Testis (tissue), 3 donors: ENCODE data around the gene ZNF512. TPM values are rescaled to one million over a fixed set of nuclear protein-coding genes. Genes with fewer than 3 reads are reported as not detected.
"Not testable (repeated sequence)": the region's sequence is repeated elsewhere in the genome, so short reads cannot be mapped to it uniquely, and the experiment has no call there.

Experiments
- DNase-seq: peaks from one replicate; pipeline ENCODE4 v3.0.0-alpha.2; 2019
- H3K27ac ChIP-seq, 2 donors: fragments of 200-600 bp; sonication (generic); one replicate each; pipeline ENCODE4 v1.5.1; 2019
- H3K27me3 ChIP-seq: fragments of 200-600 bp; sonication (generic); one replicate; pipeline ENCODE4 v1.5.1; 2019
- H3K36me3 ChIP-seq: fragments of 200-600 bp; sonication (generic); one replicate; pipeline ENCODE4 v1.5.1; 2017; ENCODE audit warnings: low read depth; ENCODE audit errors: missing control alignments
- H3K4me1 ChIP-seq: fragments of 200-600 bp; sonication (generic); one replicate; pipeline ENCODE4 v1.5.1; 2019
- H3K4me3 ChIP-seq, 2 donors: fragments of 200-600 bp; sonication (generic); one replicate each; pipeline ENCODE4 v1.5.1; 2017 to 2019
- H3K9me3 ChIP-seq: fragments of 200-600 bp; sonication (generic); one replicate; pipeline ENCODE4 v1.5.1; 2017
- CTCF ChIP-seq, 3 experiments: fragments of 450-650 bp in 2 of 3; fragments of 200-600 bp in 1 of 3; sonication (generic) in 1 of 3; IDR thresholded peaks; one replicate each; pipeline ENCODE4 v1.5.1; 2016 to 2019; ENCODE audit warnings: antibody characterized with exemption in 3 of 3, mild to moderate bottlenecking in 2 of 3, moderate library complexity in 1 of 3
- POLR2A ChIP-seq: fragments of 450-650 bp; IDR thresholded peaks from one replicate; pipeline ENCODE4 v1.6.1; 2017; ENCODE audit warnings: antibody characterized with exemption, mild to moderate bottlenecking, moderate library complexity
- WGBS, 2 donors: methylation state at CpG; one replicate each; pipeline ENCODE4 v1.1.5; 2018; 5-methylcytosine and 5-hydroxymethylcytosine counted together
- intact Hi-C: fragments of 100-400 bp; cut with DNase I; formaldehyde crosslinking; loops from one replicate; pipeline ENCODE4 v1.15.1; 2023; ENCODE audit warnings: low total_unique reads
- polyA plus RNA-seq: library from polyadenylated mRNA; stranded (reverse); fragments of 350-450 nt; fragmentation: Illumina TruSeq; extraction: RNeasy Lipid Tissue Mini Kit (QIAGEN cat#74804); gene quantifications from one replicate; pipeline ENCODE4 v1.2.3, GENCODE V29; 2014; ENCODE audit warnings: low read depth, low replicate concordance; ENCODE audit not compliant: insufficient read depth
- total RNA-seq, 2 donors: library from RNA; depleted of rRNA; stranded (reverse); fragments of >200 nt; gene quantifications; one replicate each; pipeline ENCODE4 v1.2.3, GENCODE V29; 2016

Gene ZNF512
- total and polyA plus RNA-seq, 3 donors from 2014 or later, result 33.6 to 64.9 (median 60.6) TPM

DNA sequence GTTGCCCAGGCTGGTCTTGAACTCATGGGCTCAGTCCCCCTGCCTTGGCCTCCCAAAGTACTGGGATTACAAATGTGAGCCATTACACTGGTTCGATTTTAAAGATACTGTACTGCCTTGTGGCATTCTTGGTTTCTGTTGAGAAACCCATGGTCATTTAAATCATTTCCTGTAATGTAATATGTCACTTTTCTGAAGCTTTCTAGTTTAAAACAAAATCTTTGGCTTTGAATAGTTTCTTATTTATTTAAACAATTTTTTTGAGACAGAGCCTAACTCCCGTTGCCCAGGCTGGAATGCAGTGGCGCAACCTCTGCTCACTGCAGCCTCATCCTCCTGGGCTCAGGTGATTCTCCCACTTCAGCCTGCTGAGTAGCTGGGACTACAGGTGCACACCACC, 8.9 kb downstream of the ZNF512 start:
- no peak overlapping the region for H3K27ac ChIP-seq
- no peaks in the 10 kb centered on the region for H3K4me1 ChIP-seq
- 93 to 97% methylated on average over 3 of the region's 3 CpGs for WGBS, 2 donors
- TF ChIP-seq CTCF (IDR thresholded peaks at IDR 0.05) (no peak), POLR2A (no peak)
- no peaks in the 10 kb centered on the region for H3K36me3 ChIP-seq
- no peaks in the 10 kb centered on the region for H3K9me3 ChIP-seq
- intact Hi-C loops, result no loop called here
- H3K27me3 ChIP-seq, result no peaks in the 10 kb centered on the region
- no peak overlapping the region for H3K4me3 ChIP-seq
- no peak for DNase-seq

- no peak for TF ChIP-seq POLR2A
- TF ChIP-seq CTCF (IDR thresholded peaks at IDR 0.05), result no peak
- Histone ChIP-seq H3K4me3 (no peak overlapping the region), H3K27me3 (no peaks in the 10 kb centered on the region), H3K36me3 (no peaks in the 10 kb centered on the region), H3K4me1 (no peaks in the 10 kb centered on the region), H3K27ac (no peak overlapping the region), H3K9me3 (no peaks in the 10 kb centered on the region)
- intact Hi-C loops, result no loop called here
- 100% methylated on average over 2 of the region's 2 CpGs for WGBS, 2 donors
- DNase-seq, result no peak
Observed at GRCh38 chr2:27593240-27593639, 10.4 kb downstream of the ZNF512 start.

DNA sequence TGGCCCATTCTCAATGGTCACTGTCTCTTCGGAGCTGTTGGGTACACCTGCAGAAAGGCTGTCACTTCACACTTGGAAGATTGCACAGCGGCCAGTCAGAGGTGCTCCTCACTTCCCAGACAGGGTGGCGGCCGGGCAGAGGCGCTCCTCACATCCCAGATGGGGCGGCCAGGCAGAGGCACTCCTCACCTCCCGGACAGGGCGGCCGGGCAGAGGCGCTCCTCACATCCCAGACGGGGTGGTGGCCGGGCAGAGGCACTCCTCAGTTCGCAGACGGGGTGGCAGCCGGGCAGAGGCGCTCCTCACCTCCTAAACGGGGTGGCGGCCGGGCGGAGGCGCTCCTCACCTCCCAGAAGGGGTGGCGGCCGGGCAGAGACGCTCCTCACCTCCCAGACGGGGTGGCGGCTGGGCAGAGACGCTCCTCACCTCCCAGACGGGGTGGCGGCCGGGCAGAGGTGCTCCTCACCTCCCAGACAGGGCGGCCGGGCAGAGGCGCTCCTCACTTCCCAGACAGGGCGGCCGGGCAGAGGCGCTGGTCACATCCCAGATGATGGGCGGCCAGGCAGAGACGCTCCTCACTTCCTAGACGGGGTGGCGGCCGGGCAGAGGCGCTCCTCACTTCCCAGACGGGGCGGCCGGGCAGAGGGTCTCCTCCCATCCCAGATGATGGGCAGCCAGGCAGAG, 11.3 kb downstream of the ZNF512 start:
- H3K4me3 ChIP-seq, DNase-seq, H3K4me1 ChIP-seq, H3K36me3 ChIP-seq, H3K27me3 ChIP-seq, intact Hi-C loops, H3K9me3 ChIP-seq, H3K27ac ChIP-seq: not testable (repeated sequence)
- WGBS, 2 donors, result 96 to 97% methylated on average over 30 to 42 of the region's 45 CpGs

GRCh38 chr2:27595412-27595811, 12.6 kb downstream of the ZNF512 start:
- not testable (repeated sequence) for H3K36me3 ChIP-seq

GRCh38 chr2:27596627-27597026, 13.8 kb downstream of the ZNF512 start:
- H3K9me3 ChIP-seq, result no peaks in the 10 kb centered on the region
- H3K27ac ChIP-seq, result no peak overlapping the region
- DNase-seq, result no peak
- no peak for TF ChIP-seq CTCF (IDR thresholded peaks at IDR 0.05)
- TF ChIP-seq POLR2A, result no peak
- no peaks in the 10 kb centered on the region for H3K36me3 ChIP-seq
- WGBS, 2 donors, result 87 to 95% methylated on average over 1 of the region's 1 CpG
- no peaks in the 10 kb centered on the region for H3K4me1 ChIP-seq
- no peak overlapping the region for H3K4me3 ChIP-seq
- intact Hi-C loops, result no loop called here
- H3K27me3 ChIP-seq, result no peaks in the 10 kb centered on the region

More at GRCh38 chr2:27595412-27595811, 12.6 kb downstream of the ZNF512 start:
- H3K4me1 ChIP-seq, H3K9me3 ChIP-seq, H3K27me3 ChIP-seq, H3K4me3 ChIP-seq, DNase-seq, intact Hi-C loops, H3K27ac ChIP-seq: not testable (repeated sequence)
- 94 to 96% methylated on average over 9 of the region's 9 CpGs for WGBS, 2 donors

DNA sequence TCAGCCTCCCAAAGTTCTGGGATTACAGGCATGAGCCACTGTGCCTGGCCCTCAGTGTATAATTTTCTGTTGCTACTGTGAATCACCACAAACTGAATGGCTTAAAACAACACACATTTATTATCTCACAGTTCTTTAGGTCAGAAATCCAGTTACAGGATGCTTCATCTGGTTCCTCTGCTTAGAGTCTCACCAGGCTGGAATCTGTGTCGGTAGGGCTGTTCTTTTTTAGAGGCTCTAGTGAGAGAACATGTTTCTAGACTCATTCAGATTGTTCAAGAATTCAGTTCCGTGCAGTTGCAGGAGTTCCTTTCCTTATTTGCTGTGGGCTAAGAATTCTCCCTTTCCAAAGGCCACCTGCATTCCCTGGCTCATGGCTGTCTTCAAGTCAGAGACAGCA, 23.8 kb downstream of the ZNF512 start:
- Histone ChIP-seq H3K27me3 (no peaks in the 10 kb centered on the region), H3K4me1 (no peaks in the 10 kb centered on the region), H3K4me3 (no peak overlapping the region), H3K36me3 (no peaks in the 10 kb centered on the region), H3K9me3 (no peaks in the 10 kb centered on the region), H3K27ac (no peak overlapping the region)
- no peak for DNase-seq
- intact Hi-C loops, result no loop called here
- 68 to 95% methylated on average over 2 of the region's 2 CpGs for WGBS, 2 donors
- TF ChIP-seq CTCF (IDR thresholded peaks at IDR 0.05), result no peak
- TF ChIP-seq POLR2A, result no peak
